NB4 (cell line): ENCODE results near the gene CYTH1.

ENCODE experiments used
- DNase-seq: peaks from one replicate; pipeline ENCODE4 v3.0.0; 2010; ENCODE audit warnings: low read depth
- H3K4me3 ChIP-seq: one replicate; pipeline ENCODE4 v1.5.1; 2011; ENCODE audit warnings: mild to moderate bottlenecking, low read depth, low read length, moderate library complexity
- CTCF ChIP-seq: IDR thresholded peaks from one replicate; pipeline ENCODE4 v1.5.1; 2012; ENCODE audit warnings: low read depth, low read length
- MAX ChIP-seq: IDR thresholded peaks from 2 replicates; pipeline ENCODE4 v1.6.1; 2011; ENCODE audit warnings: low read depth, low read length
- MYC ChIP-seq: IDR thresholded peaks from 2 replicates; pipeline ENCODE4 v1.6.1; 2011; ENCODE audit warnings: low read depth, low read length
- POLR2A ChIP-seq: IDR thresholded peaks from 2 replicates; pipeline ENCODE4 v1.6.1; 2011; ENCODE audit warnings: mild to moderate bottlenecking; ENCODE audit not compliant: insufficient read length; ENCODE audit errors: extremely low read depth

The CYTH1 gene

GRCh38 chr17:78825696-78826095 is 43.6 kb upstream of the CYTH1 start:
- no peak overlapping the region for H3K4me3 ChIP-seq
- no peak for DNase-seq
- TF ChIP-seq MAX (no peak), MYC (no peak), POLR2A (no peak), CTCF (no peak)

- H3K4me3 ChIP-seq, result no peak overlapping the region
- TF ChIP-seq MAX (no peak), MYC (no peak), POLR2A (no peak), CTCF (no peak)
- DNase-seq, result no peak
These were observed 42.2 kb upstream of the CYTH1 start for GRCh38 chr17:78824240-78824639.

GRCh38 chr17:78823282-78824046 is 41.4 kb upstream of the CYTH1 start:
- no peak for TF ChIP-seq MYC
- no peak for TF ChIP-seq MAX
- no peak for TF ChIP-seq POLR2A
- TF ChIP-seq CTCF, result no peak
- DNase-seq, result no peak
- no peak overlapping the region for H3K4me3 ChIP-seq

GRCh38 chr17:78822552-78822951 is 40.5 kb upstream of the CYTH1 start:
- H3K4me3 ChIP-seq, result no peak overlapping the region
- DNase-seq, result no peak
- TF ChIP-seq MAX (no peak), POLR2A (no peak), MYC (no peak), CTCF (no peak)

GRCh38 chr17:78821961-78822360 is 39.9 kb upstream of the CYTH1 start:
- DNase-seq, result no peak
- TF ChIP-seq POLR2A (no peak), CTCF (no peak), MAX (no peak), MYC (no peak)
- no peak overlapping the region for H3K4me3 ChIP-seq
